Hematopoietic multipotent progenitor cell treated with erythropoietin and hydrocortisone succinate and interleukin-3 and kit ligand, for 8 days (in vitro differentiated cells): Measurements from ENCODE around the gene TNFAIP8L3.

Experiments used
- DNase-seq: peaks from one replicate; pipeline ENCODE4 v3.0.0-alpha.2; 2015

Gene TNFAIP8L3

GRCh38 chr15:51089041-51089440 lies 5.7 kb downstream of the TNFAIP8L3 start:
- no peak for DNase-seq

- no peak for DNase-seq
Observed at GRCh38 chr15:51088585-51088984, 6.1 kb downstream of the TNFAIP8L3 start.

GRCh38 chr15:51087513-51087912 lies 7.2 kb downstream of the TNFAIP8L3 start:
- DNase-seq, result no peak

GRCh38 chr15:51086409-51086808 lies 8.3 kb downstream of the TNFAIP8L3 start:
- DNase-seq, result no peak

GRCh38 chr15:51085764-51086163 lies 8.9 kb downstream of the TNFAIP8L3 start:
- DNase-seq, result no peak

GRCh38 chr15:51083641-51084166 lies 11.0 kb downstream of the TNFAIP8L3 start:
- DNase-seq, result no peak

- DNase-seq, result no peak
Observed at GRCh38 chr15:51082246-51082645, 12.5 kb downstream of the TNFAIP8L3 start.

- no peak for DNase-seq
Observed at GRCh38 chr15:51080286-51080685, 14.4 kb downstream of the TNFAIP8L3 start.

- DNase-seq, result no peak
Observed at GRCh38 chr15:51079226-51079625, 15.5 kb downstream of the TNFAIP8L3 start.

- DNase-seq, result peak; percentile 89
Observed at GRCh38 chr15:51077221-51078153, 17.2 kb downstream of the TNFAIP8L3 start.

GRCh38 chr15:51076524-51077220 lies 18.0 kb downstream of the TNFAIP8L3 start:
- no peak for DNase-seq

GRCh38 chr15:51075826-51076523 lies 18.7 kb downstream of the TNFAIP8L3 start:
- DNase-seq, result peak; percentile 9

- no peak for DNase-seq
Observed at GRCh38 chr15:51075364-51075763, 19.3 kb downstream of the TNFAIP8L3 start.

- DNase-seq, result no peak
Observed at GRCh38 chr15:51074926-51075325, 19.8 kb downstream of the TNFAIP8L3 start.

GRCh38 chr15:51071578-51071977 lies 23.1 kb downstream of the TNFAIP8L3 start:
- DNase-seq, result no peak

- no peak for DNase-seq
Observed at GRCh38 chr15:51069983-51070382, 24.7 kb downstream of the TNFAIP8L3 start.

GRCh38 chr15:51067510-51067909 lies 27.2 kb downstream of the TNFAIP8L3 start:
- no peak for DNase-seq

GRCh38 chr15:51065781-51066180 lies 28.9 kb downstream of the TNFAIP8L3 start:
- DNase-seq, result no peak

- no peak for DNase-seq
Observed at GRCh38 chr15:51065261-51065660, 29.4 kb downstream of the TNFAIP8L3 start.

- DNase-seq, result no peak
Observed at GRCh38 chr15:51062736-51063135, 32.0 kb downstream of the TNFAIP8L3 start.

- DNase-seq, result no peak
Observed at GRCh38 chr15:51060030-51060673, 34.6 kb downstream of the TNFAIP8L3 start.

GRCh38 chr15:51054535-51054934 lies 40.2 kb downstream of the TNFAIP8L3 start:
- no peak for DNase-seq

- no peak for DNase-seq
Observed at GRCh38 chr15:51053571-51053970, 41.1 kb downstream of the TNFAIP8L3 start.
